Esophagus muscularis mucosa (tissue), 3 donors: ENCODE data around the gene BMAL1.

Source experiments
- CTCF ChIP-seq, 3 experiments: fragments of 200-600 bp in 2 of 3; fragments of 450-650 bp in 1 of 3; sonication (generic) in 2 of 3; IDR thresholded peaks; one replicate each; pipeline ENCODE4 v1.5.1; 2017 to 2019; ENCODE audit warnings: antibody characterized with exemption in 3 of 3, mild to moderate bottlenecking in 2 of 3, moderate library complexity in 1 of 3
- POLR2A ChIP-seq: fragments of 450-650 bp; IDR thresholded peaks from one replicate; pipeline ENCODE4 v1.6.1; 2017; ENCODE audit warnings: antibody characterized with exemption, moderate library complexity, mild to moderate bottlenecking, low read depth
- POLR2AphosphoS5 ChIP-seq, 2 donors: sonication (generic); formaldehyde crosslinking; IDR thresholded peaks; one replicate each; pipeline ENCODE4 v1.6.1; 2017; ENCODE audit warnings: antibody characterized with exemption in 2 of 2

- TF ChIP-seq CTCF (IDR thresholded peaks at IDR 0.05) (no peak), POLR2A (no peak), POLR2AphosphoS5 (IDR thresholded peaks at IDR 0.05) (no peak)
Measured at GRCh38 chr11:13341026-13341425, 63.4 kb downstream of the BMAL1 start.
